PC-9 (cell line): ENCODE results near the gene GALNT9. TPM values are rescaled to one million over a fixed set of nuclear protein-coding genes. Genes with fewer than 3 reads are reported as not detected.

Source experiments
- BruUV-seq: library from RNA; stranded (reverse); fragments of 400-500 nt; replicated peaks from 2 replicates; lab custom pipeline; 2021; lab: Mats Ljungman, UMichigan
- CTCF ChIA-PET: fragments of 300-600 bp; sonication (Branson Sonifier 250); formaldehyde crosslinking; loops from one replicate; lab custom pipeline; 2022; ENCODE audit warnings: antibody characterized with exemption; lab: Charles Lee
- POLR2A ChIA-PET: fragments of 300-600 bp; sonication (Branson Sonifier 250); formaldehyde crosslinking; loops from one replicate; lab custom pipeline; 2022; ENCODE audit warnings: antibody characterized with exemption; ENCODE audit not compliant: unreplicated experiment; lab: Charles Lee
- DNase-seq, 2 experiments: peaks; one replicate each; pipeline versions ENCODE4 v3.0.0 to v3.0.0-alpha.2; 2015 to 2022; ENCODE audit warnings: mixed read lengths in 1 of 2
- H2AFZ ChIP-seq: fragments of 200-600 bp; sonication (generic); 2 replicates; pipeline ENCODE4 v1.8.1; 2017; ENCODE audit warnings: antibody characterized with exemption
- H3F3A ChIP-seq: fragments of 200-600 bp; sonication (generic); 2 replicates; pipeline ENCODE4 v1.8.1; 2017; ENCODE audit warnings: antibody characterized with exemption, mild to moderate bottlenecking, low read depth; ENCODE audit not compliant: insufficient read depth
- H3K27ac ChIP-seq: fragments of 200-600 bp; sonication (generic); 2 replicates; pipeline ENCODE4 v1.6.1; 2016; ENCODE audit warnings: mixed run types
- H3K27me3 ChIP-seq: fragments of 200-600 bp; sonication (generic); 2 replicates; pipeline ENCODE4 v1.6.1; 2016; ENCODE audit warnings: low read depth, mixed run types; ENCODE audit not compliant: insufficient read depth
- H3K36me3 ChIP-seq: fragments of 200-600 bp; sonication (generic); 2 replicates; pipeline ENCODE4 v1.6.1; 2016; ENCODE audit warnings: low read depth, mixed run types
- H3K4me1 ChIP-seq: fragments of 200-600 bp; sonication (generic); replicated peaks from 2 replicates; pipeline ENCODE4 v1.6.1; 2016; ENCODE audit warnings: mixed run types; ENCODE audit not compliant: insufficient read depth
- H3K4me2 ChIP-seq: fragments of 200-600 bp; sonication (generic); 2 replicates; pipeline ENCODE4 v1.6.1; 2017; ENCODE audit warnings: mixed run types
- H3K4me3 ChIP-seq: fragments of 200-600 bp; sonication (generic); 2 replicates; pipeline ENCODE4 v1.6.1; 2016; ENCODE audit warnings: mixed run types
- H3K79me2 ChIP-seq: fragments of 200-600 bp; sonication (generic); 2 replicates; pipeline ENCODE4 v1.6.1; 2017; ENCODE audit warnings: low read depth, mixed run types
- H3K9me2 ChIP-seq: fragments of 200-600 bp; sonication (generic); 2 replicates; pipeline ENCODE4 v1.8.1; 2017; ENCODE audit warnings: mild to moderate bottlenecking; ENCODE audit not compliant: insufficient read depth
- H3K9me3 ChIP-seq: fragments of 200-600 bp; sonication (generic); 2 replicates; pipeline ENCODE4 v1.8.1; 2016; ENCODE audit warnings: low read depth; ENCODE audit not compliant: insufficient read depth
- H4K20me1 ChIP-seq: fragments of 200-600 bp; sonication (generic); 2 replicates; pipeline ENCODE4 v1.8.1; 2017; ENCODE audit not compliant: insufficient read depth
- EZH2 ChIP-seq: fragments of 200-600 bp; sonication (generic); IDR thresholded peaks from 2 replicates; pipeline ENCODE4 v1.8.0; 2017; ENCODE audit warnings: antibody characterized with exemption, low read depth
- intact Hi-C: fragments of 100-400 bp; cut with micrococcal nuclease; formaldehyde crosslinking; loops from one replicate; pipeline ENCODE4 v1.10.0; 2022; ENCODE audit not compliant: unreplicated experiment
- total RNA-seq: library from RNA; stranded (reverse); gene quantifications from 2 replicates; pipeline ENCODE4 v1.2.3, GENCODE V29; 2021
- TF ChIP-seq, protein P1 (sequence below): fragments of 200-600 bp; sonication (generic); conservative IDR thresholded peaks from 2 replicates; pipeline ENCODE4 v1.6.1; 2017; ENCODE audit warnings: mixed run types, antibody characterized with exemption, mild to moderate bottlenecking, moderate library complexity

The GALNT9 gene
- total RNA-seq, 1 experiment from 2014 or later: 11.2 TPM

DNA sequence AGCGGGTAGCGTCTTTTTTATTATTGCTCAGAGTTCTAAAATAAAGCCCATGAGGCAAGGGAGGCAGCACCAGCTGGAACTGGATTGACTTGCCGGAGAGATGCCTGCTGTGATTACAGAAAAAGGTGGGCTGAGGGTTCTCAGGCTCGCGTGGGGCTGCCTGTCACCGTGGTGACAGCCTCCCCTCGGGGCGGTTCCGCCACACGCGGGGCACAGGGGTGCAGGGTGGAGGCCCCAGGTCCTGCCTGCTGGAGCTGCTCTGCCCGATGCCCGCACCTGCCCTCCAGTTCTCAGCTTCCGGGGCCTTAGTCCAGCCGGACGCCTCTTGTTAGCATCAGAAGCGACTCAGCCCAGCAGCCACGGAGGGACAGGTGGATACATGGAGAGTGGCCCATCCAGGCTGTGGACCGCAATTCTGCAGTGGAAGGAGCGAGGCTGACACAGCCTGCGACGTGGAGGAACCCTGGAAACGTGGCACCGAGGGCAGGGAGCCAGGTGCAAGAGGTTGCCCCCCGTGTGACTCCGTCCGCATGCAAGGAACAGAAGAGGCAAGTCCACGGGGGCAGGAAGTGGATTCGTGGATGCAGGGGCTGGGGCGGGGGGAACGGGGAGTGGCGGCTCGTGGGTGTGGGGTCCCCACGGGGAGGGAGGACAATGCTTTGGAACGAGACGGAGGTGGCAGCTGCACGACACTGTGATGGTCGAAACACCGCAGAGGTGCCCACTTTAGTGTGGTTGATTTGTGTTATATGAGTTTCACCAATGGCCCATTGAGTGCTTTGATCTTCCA lies 79.5 kb downstream of the GALNT9 start:
- Histone ChIP-seq H3K4me1 (no peaks in the 10 kb centered on the region), H3F3A (no peaks in the 10 kb centered on the region), H3K27me3 (peaks cover 96% of the 10 kb centered on the region), H3K79me2 (no peaks in the 10 kb centered on the region), H3K9me2 (no peaks in the 10 kb centered on the region), H3K4me2 (no peak overlapping the region), H3K27ac (no peak overlapping the region), H3K4me3 (no peak overlapping the region), H4K20me1 (no peaks in the 10 kb centered on the region), H3K9me3 (no peaks in the 10 kb centered on the region), H3K36me3 (no peaks in the 10 kb centered on the region), H2AFZ (no peak overlapping the region)
- no TSS peak for BruUV-seq
- intact Hi-C loops: no loop called here
- TF ChIP-seq, protein P1, sequence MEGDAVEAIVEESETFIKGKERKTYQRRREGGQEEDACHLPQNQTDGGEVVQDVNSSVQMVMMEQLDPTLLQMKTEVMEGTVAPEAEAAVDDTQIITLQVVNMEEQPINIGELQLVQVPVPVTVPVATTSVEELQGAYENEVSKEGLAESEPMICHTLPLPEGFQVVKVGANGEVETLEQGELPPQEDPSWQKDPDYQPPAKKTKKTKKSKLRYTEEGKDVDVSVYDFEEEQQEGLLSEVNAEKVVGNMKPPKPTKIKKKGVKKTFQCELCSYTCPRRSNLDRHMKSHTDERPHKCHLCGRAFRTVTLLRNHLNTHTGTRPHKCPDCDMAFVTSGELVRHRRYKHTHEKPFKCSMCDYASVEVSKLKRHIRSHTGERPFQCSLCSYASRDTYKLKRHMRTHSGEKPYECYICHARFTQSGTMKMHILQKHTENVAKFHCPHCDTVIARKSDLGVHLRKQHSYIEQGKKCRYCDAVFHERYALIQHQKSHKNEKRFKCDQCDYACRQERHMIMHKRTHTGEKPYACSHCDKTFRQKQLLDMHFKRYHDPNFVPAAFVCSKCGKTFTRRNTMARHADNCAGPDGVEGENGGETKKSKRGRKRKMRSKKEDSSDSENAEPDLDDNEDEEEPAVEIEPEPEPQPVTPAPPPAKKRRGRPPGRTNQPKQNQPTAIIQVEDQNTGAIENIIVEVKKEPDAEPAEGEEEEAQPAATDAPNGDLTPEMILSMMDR: no peak
- no peak for TF ChIP-seq EZH2
- ChIA-PET CTCF (no interaction called here), POLR2A (no interaction called here)
- no peak for DNase-seq

DNA sequence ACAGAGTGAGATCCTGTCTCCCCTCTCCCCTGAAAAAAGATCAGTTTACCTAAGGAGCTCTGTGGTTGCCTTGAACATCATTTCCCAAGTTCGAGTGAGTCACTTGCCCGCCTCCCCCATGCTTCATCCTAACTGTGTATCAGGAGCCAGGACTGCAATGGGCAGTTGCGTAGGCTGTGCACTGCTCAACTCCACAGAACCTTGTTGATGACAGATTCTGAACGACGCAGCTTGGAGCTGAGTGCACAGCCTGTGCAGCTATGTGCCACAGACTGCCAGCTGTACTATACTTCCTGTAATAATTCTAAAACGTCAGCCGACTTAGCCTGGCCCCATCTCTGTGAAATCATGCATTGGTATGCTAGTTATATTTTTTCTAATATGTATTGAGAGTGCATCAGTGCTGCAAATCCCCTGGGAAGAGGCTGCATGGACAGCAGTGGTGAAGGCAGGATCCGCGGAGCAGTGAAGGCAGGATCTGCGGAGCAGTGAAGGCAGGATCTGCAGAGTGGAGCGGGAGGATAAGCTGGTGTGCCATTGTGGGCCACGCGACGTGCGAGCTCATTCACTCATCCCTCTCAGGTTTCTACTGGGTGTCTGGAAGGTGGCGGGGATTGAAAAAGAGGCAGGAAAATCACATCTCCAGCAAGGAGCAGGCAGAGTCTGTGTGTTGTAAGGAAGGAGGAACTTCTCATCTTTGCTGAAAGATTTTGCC lies 80.8 kb downstream of the GALNT9 start:
- ChIA-PET POLR2A (no interaction called here), CTCF (no interaction called here)
- TF ChIP-seq, protein P1: no peak
- no peak for TF ChIP-seq EZH2
- BruUV-seq: no TSS peak
- H2AFZ ChIP-seq: no peak overlapping the region
- H3K9me3 ChIP-seq: no peaks in the 10 kb centered on the region
- no peaks in the 10 kb centered on the region for H3K36me3 ChIP-seq
- no peaks in the 10 kb centered on the region for H4K20me1 ChIP-seq
- peaks cover 85% of the 10 kb centered on the region for H3K27me3 ChIP-seq
- DNase-seq: no peak
- no peaks in the 10 kb centered on the region for H3F3A ChIP-seq
- no peaks in the 10 kb centered on the region for H3K79me2 ChIP-seq
- no peak overlapping the region for H3K4me3 ChIP-seq
- intact Hi-C loops: no loop called here
- no peak overlapping the region for H3K27ac ChIP-seq
- no peaks in the 10 kb centered on the region for H3K9me2 ChIP-seq
- H3K4me2 ChIP-seq: no peak overlapping the region
- no peaks in the 10 kb centered on the region for H3K4me1 ChIP-seq

DNA sequence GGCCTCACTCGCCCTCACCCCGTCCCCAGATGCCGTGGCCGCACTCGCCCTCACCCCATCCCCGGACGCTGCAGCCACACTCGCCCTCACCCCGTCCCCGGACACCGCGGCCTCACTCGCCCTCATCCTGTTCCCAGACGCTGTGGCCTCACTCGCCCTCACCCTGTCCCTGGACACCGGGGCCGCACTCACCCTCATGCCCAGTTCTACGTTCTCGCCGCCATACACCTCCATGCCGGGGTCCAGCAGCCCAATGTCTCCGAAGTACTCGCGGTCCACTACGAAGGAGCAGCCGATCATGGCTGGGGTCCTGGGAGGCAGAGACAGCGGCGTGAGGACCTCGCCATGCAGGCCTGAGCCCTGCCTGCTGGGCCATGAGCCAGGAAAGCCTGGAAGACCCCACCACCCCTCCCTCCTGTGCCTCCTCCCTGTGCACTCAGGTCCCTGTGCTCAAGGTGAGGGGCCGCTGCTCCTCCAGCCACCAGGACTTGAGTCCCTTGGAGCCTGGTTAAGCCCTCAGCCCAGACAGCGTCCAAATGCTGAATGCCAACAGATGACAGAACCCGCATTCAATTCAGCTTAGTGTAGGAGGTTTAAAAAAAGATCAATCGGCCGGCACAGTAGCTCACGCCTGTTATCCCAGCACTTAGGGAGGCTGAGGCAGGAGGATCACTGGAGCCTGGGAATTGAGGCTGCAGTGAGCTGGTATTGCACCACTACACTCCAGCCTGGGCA lies 81.5 kb downstream of the GALNT9 start:
- Histone ChIP-seq H3K9me2 (no peaks in the 10 kb centered on the region), H3K9me3 (no peaks in the 10 kb centered on the region), H3K27ac (no peak overlapping the region), H3K36me3 (no peaks in the 10 kb centered on the region), H3K4me3 (no peak overlapping the region), H4K20me1 (no peaks in the 10 kb centered on the region), H3K79me2 (no peaks in the 10 kb centered on the region), H3F3A (no peaks in the 10 kb centered on the region), H3K27me3 (peaks cover 82% of the 10 kb centered on the region), H2AFZ (no peak overlapping the region), H3K4me1 (no peaks in the 10 kb centered on the region), H3K4me2 (no peak overlapping the region)
- intact Hi-C loops: no loop called here
- CTCF ChIA-PET: no interaction called here
- no peak for DNase-seq
- BruUV-seq: no TSS peak
- no peak for TF ChIP-seq EZH2
- TF ChIP-seq, protein P1: no peak
- POLR2A ChIA-PET: no interaction called here
